ENCODE measurements around the gene GDPD4. TPM values are rescaled to one million over a fixed set of nuclear protein-coding genes. Genes with fewer than 3 reads are reported as not detected.

GDPD4 gene
- total and polyA plus RNA-seq, 10 of the 15 experiments (the other 5 are each of a cell fraction or from before 2014, with no cell fraction given) = 0.23 TPM; not detected in 9

- no peak for TF ChIP-seq ZBTB4 (CRISPR knock-in tag; IDR thresholded peaks at IDR 0.05)
- no peak for TF ChIP-seq CBX3 (IDR thresholded peaks at IDR 0.05; ENCODE audit: borderline replicate concordance, low read depth)
- no peak for TF ChIP-seq FOXM1 (IDR thresholded peaks at IDR 0.05; ENCODE audit: low read depth, low read length)
- no peak for TF ChIP-seq CREM (IDR thresholded peaks at IDR 0.05; ENCODE audit: low read depth)
Measured at GRCh38 chr11:77213029-77213579, 88.4 kb downstream of the GDPD4 start (continued).

GRCh38 chr11:77212314-77213007 is 89.0 kb downstream of the GDPD4 start:
- SMC1A ChIA-PET (ENCODE audit: uncharacterized antibody, unreplicated experiment) = no interaction called here
- H3K27me3 ChIP-seq (replicated peaks in 1 of 2; ENCODE audit: control insufficient read depth in 2 of 2, insufficient read depth in 2 of 2, low read length in 1 of 2) = no peaks in the 10 kb centered on the region
- 30% methylated on average over 8 of the region's 8 CpGs for WGBS (ENCODE audit: insufficient coverage, insufficient replicate concordance, low lambda C conversion rate, missing lambda C conversion rate)
- CTCF ChIA-PET = no interaction called here
- DNase-seq (ENCODE audit: low read depth, low spot score) (no peak), FAIRE-seq (no peak), ATAC-seq (no peak)
- H2AFZ ChIP-seq (ENCODE audit: control insufficient read depth, low read depth, low read length) = no peak overlapping the region
- H3K9ac ChIP-seq (ENCODE audit: control insufficient read depth, insufficient read depth, low read length) = no peak overlapping the region
- H3K4me2 ChIP-seq (ENCODE audit: control insufficient read depth, insufficient read depth) = no peak overlapping the region
- H4K20me1 ChIP-seq (ENCODE audit: control insufficient read depth, insufficient read depth) = no peaks in the 10 kb centered on the region
- no peaks in the 10 kb centered on the region for H3K4me1 ChIP-seq (ENCODE audit: control insufficient read depth, insufficient read depth, low read length)
- no peaks in the 10 kb centered on the region for H3K79me2 ChIP-seq (ENCODE audit: control insufficient read depth, insufficient read depth, low read length)
- BruUV-seq (replicated peaks) = no TSS peak
- intact Hi-C loops (cut with micrococcal nuclease; ENCODE audit: unreplicated experiment) = no loop called here
- POLR2A ChIA-PET = no interaction called here
- H3K4me3 ChIP-seq = no peak overlapping the region
- no peaks in the 10 kb centered on the region for H3K9me3 ChIP-seq (replicated peaks; ENCODE audit: control insufficient read depth, insufficient read depth, low read length)
- H3K27ac ChIP-seq (ENCODE audit: control insufficient read depth, insufficient read depth) = no peak overlapping the region
- H3K36me3 ChIP-seq (ENCODE audit: control insufficient read depth in 2 of 2, insufficient read depth in 2 of 2, low read length in 1 of 2) = no peaks in the 10 kb centered on the region
- in situ Hi-C loops (cut with MboI) = no loop called here
- RAD21 ChIA-PET (ENCODE audit: unreplicated experiment) = no interaction called here
- TF ChIP-seq MYB (IDR thresholded peaks at IDR 0.05; ENCODE audit: borderline replicate concordance, low read depth, low read length) (no peak), NFXL1 (IDR thresholded peaks at IDR 0.05; ENCODE audit: borderline replicate concordance) (no peak), USF2 (IDR thresholded peaks at IDR 0.05; ENCODE audit: borderline replicate concordance, low read depth, low read length) (no peak), YBX1 (IDR thresholded peaks at IDR 0.05) (no peak), CHD2 (IDR thresholded peaks at IDR 0.05; ENCODE audit: borderline replicate concordance, low read depth, low read length) (no peak), E2F8 (IDR thresholded peaks at IDR 0.05; ENCODE audit: low read depth, partially characterized antibody) (no peak), BCLAF1 (IDR thresholded peaks at IDR 0.05) (no peak)

All from GM12878 (cell line).